Colonic mucosa (tissue), 4 donors: ENCODE data around the gene FNDC7. TPM values are rescaled to one million over a fixed set of nuclear protein-coding genes. Genes with fewer than 3 reads are reported as not detected.

Experiments used
- DNase-seq: peaks from one replicate; pipeline ENCODE4 v3.0.0-alpha.2; 2020
- H3K27ac ChIP-seq: fragments of 200-600 bp; one replicate; pipeline ENCODE4 v1.8.0; 2021
- H3K27me3 ChIP-seq: fragments of 200-600 bp; one replicate; pipeline ENCODE4 v1.8.0; 2021
- H3K36me3 ChIP-seq: fragments of 200-600 bp; one replicate; pipeline ENCODE4 v1.8.0; 2021
- H3K4me1 ChIP-seq: fragments of 200-600 bp; one replicate; pipeline ENCODE4 v1.8.0; 2021; ENCODE audit warnings: mild to moderate bottlenecking
- H3K4me3 ChIP-seq: fragments of 200-600 bp; one replicate; pipeline ENCODE4 v1.8.0; 2021
- H3K9ac ChIP-seq, 2 donors: one replicate each; pipeline ENCODE4 v1.7.0; 2013; ENCODE audit warnings: control low read depth in 2 of 2, low read depth in 2 of 2, low read length in 2 of 2
- H3K9me3 ChIP-seq: fragments of 200-600 bp; one replicate; pipeline ENCODE4 v1.8.0; 2021
- intact Hi-C: fragments of 100-400 bp; cut with DNase I; formaldehyde crosslinking; loops from one replicate; pipeline ENCODE4 v1.14.1; 2022
- total RNA-seq, 2 donors: library from RNA; stranded (reverse); fragmentation: NEBNext Ultra II Directional in 1 of 2; extraction: Animal tissue kit (Norgen Biotek cat#: 25700) in 1 of 2; gene quantifications; one replicate each; pipeline ENCODE4 v1.2.1, GENCODE V29; 2021
- TF ChIP-seq, protein P1 (sequence below): fragments of 200-600 bp; IDR thresholded peaks from one replicate; pipeline ENCODE4 v1.8.0; 2022; ENCODE audit warnings: antibody characterized with exemption, mild to moderate bottlenecking
- donor health status: healthy.
- donor health status: DM: no; HTN: no; CAD: no.
- donor health status: DM: no; HTN: no; CAD: no.

The FNDC7 gene
- total RNA-seq, 2 donors from 2014 or later = not detected

DNA sequence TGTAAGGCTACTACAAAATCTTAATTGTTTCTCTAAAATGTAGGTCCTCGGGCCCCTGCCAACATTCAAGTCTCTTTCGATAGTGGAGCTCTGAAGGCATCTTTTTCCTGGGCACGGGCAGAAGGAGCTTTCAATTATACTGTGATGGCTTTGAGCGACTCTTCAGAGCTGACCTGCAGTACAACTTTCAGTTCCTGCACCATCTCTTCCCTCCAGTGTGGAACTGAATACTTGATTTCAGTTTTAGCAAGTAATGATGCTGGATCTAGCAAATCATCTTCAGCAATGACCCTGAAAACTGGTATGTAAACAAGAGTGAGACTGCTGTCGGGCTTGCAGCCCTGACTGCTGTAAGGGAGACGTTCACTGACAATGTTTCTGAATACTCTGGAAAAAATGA is 9.6 kb downstream of the FNDC7 start:
- H3K9me3 ChIP-seq = no peaks in the 10 kb centered on the region
- no peak overlapping the region for H3K4me3 ChIP-seq
- no peak for DNase-seq
- no peak overlapping the region for H3K27ac ChIP-seq
- no peaks in the 10 kb centered on the region for H3K27me3 ChIP-seq
- TF ChIP-seq, protein P1, sequence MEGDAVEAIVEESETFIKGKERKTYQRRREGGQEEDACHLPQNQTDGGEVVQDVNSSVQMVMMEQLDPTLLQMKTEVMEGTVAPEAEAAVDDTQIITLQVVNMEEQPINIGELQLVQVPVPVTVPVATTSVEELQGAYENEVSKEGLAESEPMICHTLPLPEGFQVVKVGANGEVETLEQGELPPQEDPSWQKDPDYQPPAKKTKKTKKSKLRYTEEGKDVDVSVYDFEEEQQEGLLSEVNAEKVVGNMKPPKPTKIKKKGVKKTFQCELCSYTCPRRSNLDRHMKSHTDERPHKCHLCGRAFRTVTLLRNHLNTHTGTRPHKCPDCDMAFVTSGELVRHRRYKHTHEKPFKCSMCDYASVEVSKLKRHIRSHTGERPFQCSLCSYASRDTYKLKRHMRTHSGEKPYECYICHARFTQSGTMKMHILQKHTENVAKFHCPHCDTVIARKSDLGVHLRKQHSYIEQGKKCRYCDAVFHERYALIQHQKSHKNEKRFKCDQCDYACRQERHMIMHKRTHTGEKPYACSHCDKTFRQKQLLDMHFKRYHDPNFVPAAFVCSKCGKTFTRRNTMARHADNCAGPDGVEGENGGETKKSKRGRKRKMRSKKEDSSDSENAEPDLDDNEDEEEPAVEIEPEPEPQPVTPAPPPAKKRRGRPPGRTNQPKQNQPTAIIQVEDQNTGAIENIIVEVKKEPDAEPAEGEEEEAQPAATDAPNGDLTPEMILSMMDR = no peak
- H3K9ac ChIP-seq = no peak overlapping the region
- no peaks in the 10 kb centered on the region for H3K4me1 ChIP-seq
- H3K36me3 ChIP-seq = no peaks in the 10 kb centered on the region
- intact Hi-C loops = no loop called here

GRCh38 chr1:108725906-108726305 is 13.2 kb downstream of the FNDC7 start:
- H3K4me3 ChIP-seq = no peak overlapping the region
- no peaks in the 10 kb centered on the region for H3K36me3 ChIP-seq
- no peak overlapping the region for H3K27ac ChIP-seq
- DNase-seq = no peak
- intact Hi-C loops = no loop called here
- no peak overlapping the region for H3K9ac ChIP-seq
- TF ChIP-seq, protein P1 = no peak
- H3K27me3 ChIP-seq = no peaks in the 10 kb centered on the region
- H3K4me1 ChIP-seq = no peaks in the 10 kb centered on the region
- no peaks in the 10 kb centered on the region for H3K9me3 ChIP-seq

DNA sequence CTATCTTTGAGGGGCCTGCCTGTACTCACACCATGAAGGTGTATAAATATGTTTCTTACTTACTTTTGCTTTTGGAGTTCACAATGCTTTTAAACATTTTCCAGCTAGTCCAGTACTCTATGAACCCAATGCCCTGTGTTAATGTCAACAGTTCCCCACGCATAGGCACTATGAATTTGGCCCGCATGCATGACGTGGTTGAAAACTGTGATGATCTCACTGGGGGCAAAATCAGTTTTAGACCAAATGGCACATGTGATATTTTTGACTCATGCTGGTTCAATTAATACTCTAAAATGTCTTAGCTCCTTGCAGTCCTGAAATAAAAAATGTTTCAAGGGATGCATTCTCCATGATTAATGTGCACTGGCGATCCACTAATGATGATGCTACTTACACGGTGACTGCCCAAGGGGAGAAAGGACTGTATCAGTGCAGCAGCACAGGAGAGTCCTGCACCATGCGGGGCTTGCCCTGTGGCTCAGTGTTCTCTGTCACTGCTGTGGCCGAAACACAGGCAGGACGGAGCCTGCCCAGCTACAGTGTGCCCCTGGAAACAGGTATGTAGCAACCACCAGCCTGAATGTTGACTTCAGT is 15.7 kb downstream of the FNDC7 start:
- H3K27ac ChIP-seq = no peak overlapping the region
- no peaks in the 10 kb centered on the region for H3K36me3 ChIP-seq
- no peaks in the 10 kb centered on the region for H3K4me1 ChIP-seq
- H3K4me3 ChIP-seq = no peak overlapping the region
- intact Hi-C loops = no loop called here
- no peak overlapping the region for H3K9ac ChIP-seq
- H3K9me3 ChIP-seq = no peaks in the 10 kb centered on the region
- H3K27me3 ChIP-seq = no peaks in the 10 kb centered on the region
- TF ChIP-seq, protein P1 = no peak
- no peak for DNase-seq

DNA sequence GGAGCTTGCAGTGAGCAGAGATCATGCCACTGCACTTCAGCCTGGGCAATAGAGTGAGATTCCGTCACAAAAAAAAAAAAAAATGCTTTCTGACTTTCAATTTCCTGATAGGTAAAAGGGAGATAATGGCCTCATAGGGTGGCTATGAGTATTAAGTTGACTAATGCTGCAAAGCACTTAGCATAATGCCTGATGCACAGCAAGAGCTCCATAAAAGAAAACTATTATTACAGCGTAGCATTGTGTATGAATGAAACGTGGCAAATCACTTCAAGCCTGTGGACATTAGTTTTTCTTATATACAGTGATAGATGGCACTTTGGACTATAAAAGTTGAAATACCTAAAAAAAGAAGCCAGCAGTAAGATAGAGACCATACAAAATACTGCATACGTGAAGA is 16.8 kb downstream of the FNDC7 start:
- Histone ChIP-seq H3K9me3 (no peaks in the 10 kb centered on the region), H3K9ac (no peak overlapping the region), H3K36me3 (no peaks in the 10 kb centered on the region), H3K27ac (no peak overlapping the region), H3K4me1 (no peaks in the 10 kb centered on the region), H3K4me3 (no peak overlapping the region), H3K27me3 (no peaks in the 10 kb centered on the region)
- DNase-seq = no peak
- TF ChIP-seq, protein P1 = no peak
- intact Hi-C loops = no loop called here

DNA sequence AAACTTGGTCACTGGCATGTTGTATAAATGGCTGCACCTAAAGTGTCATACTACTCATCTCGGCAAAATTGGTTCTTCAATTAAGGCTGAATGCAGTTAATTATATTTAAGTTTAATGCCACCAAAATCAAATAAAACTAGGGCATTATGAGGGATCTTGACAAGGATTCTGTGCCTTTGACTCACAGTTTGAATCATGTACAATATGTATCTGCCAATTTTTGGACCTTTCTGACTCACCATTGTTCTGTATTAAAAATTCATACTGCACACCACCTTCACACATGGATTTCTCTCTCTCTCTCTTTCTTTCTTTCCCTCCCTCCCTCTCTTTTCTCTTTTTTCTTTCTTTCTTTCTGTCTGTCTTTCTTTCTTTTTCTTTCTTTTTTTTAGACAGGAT is 19.7 kb downstream of the FNDC7 start:
- H3K9me3 ChIP-seq = no peaks in the 10 kb centered on the region
- intact Hi-C loops = no loop called here

More for the DNA sequence above, 19.7 kb downstream of the FNDC7 start:
- Histone ChIP-seq H3K27me3 (no peaks in the 10 kb centered on the region), H3K4me1 (no peaks in the 10 kb centered on the region), H3K36me3 (no peaks in the 10 kb centered on the region), H3K27ac (no peak overlapping the region), H3K9ac (no peak overlapping the region), H3K4me3 (no peak overlapping the region)
- no peak for DNase-seq
- TF ChIP-seq, protein P1 = no peak
